K562 (cell line): Measurements from ENCODE around the gene B4GALT1. TPM values are rescaled to one million over a fixed set of nuclear protein-coding genes. Genes with fewer than 3 reads are reported as not detected.

ENCODE experiments used
- BDP1 ChIP-seq: IDR thresholded peaks from 3 replicates; pipeline ENCODE4 v1.6.1; 2011; ENCODE audit not compliant: insufficient read length, insufficient read depth
- LCOR ChIP-seq: sonication (generic); formaldehyde crosslinking; IDR thresholded peaks from 2 replicates; pipeline ENCODE4 v1.8.0; 2022; ENCODE audit warnings: mild to moderate bottlenecking, missing genetic modification reagents
- MGA ChIP-seq: fragments of 450-650 bp; IDR thresholded peaks from 2 replicates; pipeline ENCODE4 v1.6.1; 2016; ENCODE audit warnings: mild to moderate bottlenecking, moderate library complexity
- MNT ChIP-seq, 2 experiments: fragments of 450-650 bp; conservative IDR thresholded peaks; 2 replicates each; pipeline ENCODE4 v1.6.1; 2017; ENCODE audit warnings: mild to moderate bottlenecking in 2 of 2, moderate library complexity in 2 of 2
- PRPF4 ChIP-seq: fragments of 200-400 bp; formaldehyde crosslinking; IDR thresholded peaks from one replicate; pipeline ENCODE4 v1.6.1; 2017; ENCODE audit warnings: low read length, low read depth, mild to moderate bottlenecking; ENCODE audit not compliant: insufficient read depth, poor library complexity, severe bottlenecking
- SMARCB1 ChIP-seq: IDR thresholded peaks from 2 replicates; pipeline ENCODE4 v1.6.1; 2011; ENCODE audit warnings: improper control_type of control experiment, low read depth; ENCODE audit not compliant: insufficient read length
- SNRNP70 ChIP-seq: fragments of 200-400 bp; formaldehyde crosslinking; optimal IDR thresholded peaks from 2 replicates; pipeline ENCODE3; 2017; ENCODE audit warnings: low read depth, low read length
- SP1 ChIP-seq: sonication (generic); formaldehyde crosslinking; IDR thresholded peaks from 2 replicates; pipeline ENCODE4 v1.8.1; 2022; ENCODE audit warnings: mild to moderate bottlenecking, missing genetic modification reagents
- polyA plus RNA-seq, 8 experiments: library from polyadenylated mRNA; depleted of rRNA in 4 of 8; stranded (reverse) in 5 of 8; unstranded in 3 of 8; fragments of >200 nt; fragmentation: Nextera tagmentation in 2 of 8; fragmentation: Illumina TruSeq in 1 of 8; extraction: Ambion mirVana in 2 of 8; extraction: Trizol in 1 of 8; gene quantifications; 2 replicates each; pipeline versions ENCODE4 v1.2.1 to v1.2.3, GENCODE V29; 2011 to 2014; ENCODE audit warnings: inconsistent platforms in 1 of 8, missing spikeins in 1 of 8
- total RNA-seq, 7 experiments: library from RNA; depleted of rRNA in 6 of 7; stranded (reverse); fragments of >200 nt in 6 of 7; fragmentation: Illumina TruSeq in 2 of 7; extraction: Trizol in 2 of 7; gene quantifications; 2 replicates each; pipeline versions ENCODE4 v1.2.1 to v1.2.3, GENCODE V29; 2011 to 2021; ENCODE audit warnings: low replicate concordance in 1 of 7
- TF ChIP-seq, protein P1 (sequence below): fragments of 450-650 bp; formaldehyde crosslinking; IDR thresholded peaks from 2 replicates; pipeline ENCODE4 v1.4.0; 2022; ENCODE audit warnings: mild to moderate bottlenecking, moderate library complexity
- TF ChIP-seq, protein P2 (sequence below): sonication (generic); formaldehyde crosslinking; IDR thresholded peaks from 2 replicates; pipeline ENCODE4 v1.8.1; 2022; ENCODE audit warnings: missing genetic modification reagents

The B4GALT1 gene
- total and polyA plus RNA-seq, 9 of the 15 experiments (the other 6 are each of a cell fraction or from before 2014, with no cell fraction given) = 4.1 to 26.8 (median 7.1) TPM

DNA sequence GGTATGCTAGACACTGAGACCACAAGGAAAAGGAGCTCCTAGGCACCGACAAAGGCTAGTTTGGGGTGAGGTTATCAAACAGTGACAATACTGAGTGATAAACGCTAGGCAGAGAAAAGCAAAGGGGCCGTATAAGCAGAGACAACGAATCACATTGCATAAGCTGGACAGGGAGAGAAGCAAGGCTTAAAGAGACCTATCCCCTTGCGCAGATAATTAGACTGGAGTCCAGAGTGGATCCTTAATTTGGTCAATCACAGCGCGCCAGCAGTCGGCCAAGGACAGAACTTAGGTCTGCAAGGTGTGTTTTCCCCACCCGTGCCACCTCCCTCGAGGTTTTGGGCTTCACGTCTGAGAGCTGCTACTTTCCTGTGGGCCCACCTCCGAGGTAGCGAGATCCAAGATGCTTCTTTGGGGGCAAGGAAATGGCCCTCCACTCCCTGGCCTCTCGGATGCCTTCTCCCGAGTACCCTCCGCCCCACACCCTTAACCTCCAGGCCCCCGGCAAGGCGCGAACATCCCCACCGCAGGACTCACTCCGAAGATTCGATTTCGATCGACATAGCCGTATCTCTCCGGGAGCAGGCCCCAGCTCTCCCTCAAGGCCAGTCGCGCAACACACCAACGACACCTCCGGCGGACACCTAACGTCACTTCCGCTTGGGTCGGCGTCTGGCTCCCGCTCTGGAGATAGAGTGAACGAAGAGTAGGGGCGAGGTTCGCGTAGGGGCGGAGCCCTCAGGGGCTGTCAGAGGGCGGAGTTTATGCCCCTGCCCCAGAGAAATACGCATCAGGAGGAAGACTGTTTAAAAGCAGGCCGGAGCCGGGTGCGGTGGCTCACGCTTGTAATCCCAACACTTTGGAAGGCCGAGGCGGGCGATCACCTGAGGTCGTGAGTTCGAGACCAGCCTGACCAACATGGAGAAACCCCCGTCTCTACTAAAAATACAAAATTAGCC, 90.8 kb downstream of the B4GALT1 start, which contains the start of gene SMU1 (continued):
- no peak for TF ChIP-seq MGA
- TF ChIP-seq PRPF4 = no peak
- TF ChIP-seq, protein P1, sequence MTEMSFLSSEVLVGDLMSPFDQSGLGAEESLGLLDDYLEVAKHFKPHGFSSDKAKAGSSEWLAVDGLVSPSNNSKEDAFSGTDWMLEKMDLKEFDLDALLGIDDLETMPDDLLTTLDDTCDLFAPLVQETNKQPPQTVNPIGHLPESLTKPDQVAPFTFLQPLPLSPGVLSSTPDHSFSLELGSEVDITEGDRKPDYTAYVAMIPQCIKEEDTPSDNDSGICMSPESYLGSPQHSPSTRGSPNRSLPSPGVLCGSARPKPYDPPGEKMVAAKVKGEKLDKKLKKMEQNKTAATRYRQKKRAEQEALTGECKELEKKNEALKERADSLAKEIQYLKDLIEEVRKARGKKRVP (CRISPR knock-in tag) = no peak
- no peak for TF ChIP-seq LCOR (CRISPR knock-in tag)
- TF ChIP-seq, protein P2, sequence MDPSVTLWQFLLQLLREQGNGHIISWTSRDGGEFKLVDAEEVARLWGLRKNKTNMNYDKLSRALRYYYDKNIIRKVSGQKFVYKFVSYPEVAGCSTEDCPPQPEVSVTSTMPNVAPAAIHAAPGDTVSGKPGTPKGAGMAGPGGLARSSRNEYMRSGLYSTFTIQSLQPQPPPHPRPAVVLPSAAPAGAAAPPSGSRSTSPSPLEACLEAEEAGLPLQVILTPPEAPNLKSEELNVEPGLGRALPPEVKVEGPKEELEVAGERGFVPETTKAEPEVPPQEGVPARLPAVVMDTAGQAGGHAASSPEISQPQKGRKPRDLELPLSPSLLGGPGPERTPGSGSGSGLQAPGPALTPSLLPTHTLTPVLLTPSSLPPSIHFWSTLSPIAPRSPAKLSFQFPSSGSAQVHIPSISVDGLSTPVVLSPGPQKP (CRISPR knock-in tag) = no peak
- TF ChIP-seq SNRNP70 = no peak
- TF ChIP-seq MNT (conservative IDR thresholded peaks at IDR 0.05) = peak in 1 of 2 experiments; percentile 64; a peak in 2 of 4 replicates
- peak; percentile 27 for TF ChIP-seq BDP1
- TF ChIP-seq SMARCB1 = no peak
- peak; percentile 75; the same call in 1 of the 2 replicates for TF ChIP-seq SP1 (CRISPR knock-in tag)
